ENCODE data around the gene SLC4A7. TPM values are rescaled to one million over a fixed set of nuclear protein-coding genes. Genes with fewer than 3 reads are reported as not detected.

The SLC4A7 gene
- total RNA-seq, 1 experiment from 2014 or later, result 90.8 TPM

GRCh38 chr3:27326202-27326601, 158.0 kb downstream of the SLC4A7 start:
- peaks cover 23% of the 10 kb centered on the region for H3K9me3 Mint-ChIP-seq
- no peak overlapping the region for H3K27ac Mint-ChIP-seq
- H3K36me3 Mint-ChIP-seq, result peaks cover 10% of the 10 kb centered on the region
- no peaks in the 10 kb centered on the region for H3K4me1 Mint-ChIP-seq
- H3K27me3 Mint-ChIP-seq (ENCODE audit: low read depth), result no peaks in the 10 kb centered on the region
- ATAC-seq (no peak), DNase-seq (ENCODE audit: low spot score) (no peak)
- no peak for TF ChIP-seq IRF1 (CRISPR knock-in tag; IDR thresholded peaks at IDR 0.05)
- TF ChIP-seq FOXP4 (CRISPR knock-in tag; IDR thresholded peaks at IDR 0.05), result no peak
- TF ChIP-seq GABPB1 (CRISPR knock-in tag; IDR thresholded peaks at IDR 0.05), result no peak
- no peak for TF ChIP-seq GTF2I (CRISPR knock-in tag; conservative IDR thresholded peaks at IDR 0.05)
- no peak for TF ChIP-seq MLX (CRISPR knock-in tag; IDR thresholded peaks at IDR 0.05)
- TF ChIP-seq TEAD1 (CRISPR knock-in tag; IDR thresholded peaks at IDR 0.05), result no peak
- TF ChIP-seq FOXK1 (CRISPR knock-in tag; IDR thresholded peaks at IDR 0.05), result no peak
- TF ChIP-seq, protein P1, sequence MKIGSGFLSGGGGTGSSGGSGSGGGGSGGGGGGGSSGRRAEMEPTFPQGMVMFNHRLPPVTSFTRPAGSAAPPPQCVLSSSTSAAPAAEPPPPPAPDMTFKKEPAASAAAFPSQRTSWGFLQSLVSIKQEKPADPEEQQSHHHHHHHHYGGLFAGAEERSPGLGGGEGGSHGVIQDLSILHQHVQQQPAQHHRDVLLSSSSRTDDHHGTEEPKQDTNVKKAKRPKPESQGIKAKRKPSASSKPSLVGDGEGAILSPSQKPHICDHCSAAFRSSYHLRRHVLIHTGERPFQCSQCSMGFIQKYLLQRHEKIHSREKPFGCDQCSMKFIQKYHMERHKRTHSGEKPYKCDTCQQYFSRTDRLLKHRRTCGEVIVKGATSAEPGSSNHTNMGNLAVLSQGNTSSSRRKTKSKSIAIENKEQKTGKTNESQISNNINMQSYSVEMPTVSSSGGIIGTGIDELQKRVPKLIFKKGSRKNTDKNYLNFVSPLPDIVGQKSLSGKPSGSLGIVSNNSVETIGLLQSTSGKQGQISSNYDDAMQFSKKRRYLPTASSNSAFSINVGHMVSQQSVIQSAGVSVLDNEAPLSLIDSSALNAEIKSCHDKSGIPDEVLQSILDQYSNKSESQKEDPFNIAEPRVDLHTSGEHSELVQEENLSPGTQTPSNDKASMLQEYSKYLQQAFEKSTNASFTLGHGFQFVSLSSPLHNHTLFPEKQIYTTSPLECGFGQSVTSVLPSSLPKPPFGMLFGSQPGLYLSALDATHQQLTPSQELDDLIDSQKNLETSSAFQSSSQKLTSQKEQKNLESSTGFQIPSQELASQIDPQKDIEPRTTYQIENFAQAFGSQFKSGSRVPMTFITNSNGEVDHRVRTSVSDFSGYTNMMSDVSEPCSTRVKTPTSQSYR (CRISPR knock-in tag; IDR thresholded peaks at IDR 0.05), result no peak
- ChIA-PET CTCF (interaction anchor here (1.3 to 1.4 kb wide), 2 partner anchors 32 to 386 kb away, joined by 3 to 4 read pairs; no protein-coding TSS in a partner anchor), POLR2A (no interaction called here)
- H3K4me3 Mint-ChIP-seq, result no peak overlapping the region

DNA sequence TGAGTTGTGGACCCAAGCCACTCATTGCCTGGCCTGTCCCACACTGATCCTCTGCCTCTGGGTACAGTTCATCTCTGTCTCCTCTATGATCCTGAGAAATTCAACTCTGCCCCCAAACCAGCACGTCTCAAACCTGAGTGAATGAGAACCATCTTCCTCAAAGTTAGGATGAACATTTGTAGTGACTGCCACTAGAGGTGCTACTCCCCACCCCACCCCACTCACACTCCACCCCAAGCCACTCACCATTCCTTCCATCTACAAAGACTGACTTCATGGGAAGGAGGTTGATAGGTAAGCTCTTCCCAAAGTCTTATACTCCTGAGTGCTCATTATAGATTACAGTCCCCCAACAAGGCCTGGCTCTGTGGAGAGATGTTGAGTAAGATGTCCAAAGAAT, 158.8 kb downstream of the SLC4A7 start:
- H3K4me3 Mint-ChIP-seq, result no peak overlapping the region
- POLR2A ChIA-PET, result no interaction called here
- TF ChIP-seq ARID4B (CRISPR knock-in tag; IDR thresholded peaks at IDR 0.05; ENCODE audit: borderline replicate concordance), result no peak
- TF ChIP-seq OVOL2 (CRISPR knock-in tag; IDR thresholded peaks at IDR 0.05; ENCODE audit: borderline replicate concordance), result no peak
- TF ChIP-seq, protein P2, sequence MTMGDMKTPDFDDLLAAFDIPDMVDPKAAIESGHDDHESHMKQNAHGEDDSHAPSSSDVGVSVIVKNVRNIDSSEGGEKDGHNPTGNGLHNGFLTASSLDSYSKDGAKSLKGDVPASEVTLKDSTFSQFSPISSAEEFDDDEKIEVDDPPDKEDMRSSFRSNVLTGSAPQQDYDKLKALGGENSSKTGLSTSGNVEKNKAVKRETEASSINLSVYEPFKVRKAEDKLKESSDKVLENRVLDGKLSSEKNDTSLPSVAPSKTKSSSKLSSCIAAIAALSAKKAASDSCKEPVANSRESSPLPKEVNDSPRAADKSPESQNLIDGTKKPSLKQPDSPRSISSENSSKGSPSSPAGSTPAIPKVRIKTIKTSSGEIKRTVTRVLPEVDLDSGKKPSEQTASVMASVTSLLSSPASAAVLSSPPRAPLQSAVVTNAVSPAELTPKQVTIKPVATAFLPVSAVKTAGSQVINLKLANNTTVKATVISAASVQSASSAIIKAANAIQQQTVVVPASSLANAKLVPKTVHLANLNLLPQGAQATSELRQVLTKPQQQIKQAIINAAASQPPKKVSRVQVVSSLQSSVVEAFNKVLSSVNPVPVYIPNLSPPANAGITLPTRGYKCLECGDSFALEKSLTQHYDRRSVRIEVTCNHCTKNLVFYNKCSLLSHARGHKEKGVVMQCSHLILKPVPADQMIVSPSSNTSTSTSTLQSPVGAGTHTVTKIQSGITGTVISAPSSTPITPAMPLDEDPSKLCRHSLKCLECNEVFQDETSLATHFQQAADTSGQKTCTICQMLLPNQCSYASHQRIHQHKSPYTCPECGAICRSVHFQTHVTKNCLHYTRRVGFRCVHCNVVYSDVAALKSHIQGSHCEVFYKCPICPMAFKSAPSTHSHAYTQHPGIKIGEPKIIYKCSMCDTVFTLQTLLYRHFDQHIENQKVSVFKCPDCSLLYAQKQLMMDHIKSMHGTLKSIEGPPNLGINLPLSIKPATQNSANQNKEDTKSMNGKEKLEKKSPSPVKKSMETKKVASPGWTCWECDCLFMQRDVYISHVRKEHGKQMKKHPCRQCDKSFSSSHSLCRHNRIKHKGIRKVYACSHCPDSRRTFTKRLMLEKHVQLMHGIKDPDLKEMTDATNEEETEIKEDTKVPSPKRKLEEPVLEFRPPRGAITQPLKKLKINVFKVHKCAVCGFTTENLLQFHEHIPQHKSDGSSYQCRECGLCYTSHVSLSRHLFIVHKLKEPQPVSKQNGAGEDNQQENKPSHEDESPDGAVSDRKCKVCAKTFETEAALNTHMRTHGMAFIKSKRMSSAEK (CRISPR knock-in tag; IDR thresholded peaks at IDR 0.05; ENCODE audit: borderline replicate concordance), result no peak
- TF ChIP-seq NFATC4 (CRISPR knock-in tag; IDR thresholded peaks at IDR 0.05), result no peak
- no peak for TF ChIP-seq PRRX2 (CRISPR knock-in tag; IDR thresholded peaks at IDR 0.05)
- TF ChIP-seq, protein P3, sequence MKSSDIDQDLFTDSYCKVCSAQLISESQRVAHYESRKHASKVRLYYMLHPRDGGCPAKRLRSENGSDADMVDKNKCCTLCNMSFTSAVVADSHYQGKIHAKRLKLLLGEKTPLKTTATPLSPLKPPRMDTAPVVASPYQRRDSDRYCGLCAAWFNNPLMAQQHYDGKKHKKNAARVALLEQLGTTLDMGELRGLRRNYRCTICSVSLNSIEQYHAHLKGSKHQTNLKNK (CRISPR knock-in tag; IDR thresholded peaks at IDR 0.05), result no peak
- no peak for TF ChIP-seq TEAD4 (CRISPR knock-in tag; IDR thresholded peaks at IDR 0.05)
- no peak for TF ChIP-seq USF2 (CRISPR knock-in tag; IDR thresholded peaks at IDR 0.05)
- no peak for TF ChIP-seq HMGXB4 (CRISPR knock-in tag; IDR thresholded peaks at IDR 0.05)

More for the DNA sequence above, 158.8 kb downstream of the SLC4A7 start:
- no peaks in the 10 kb centered on the region for H3K4me1 Mint-ChIP-seq
- H3K27me3 Mint-ChIP-seq (ENCODE audit: low read depth), result no peaks in the 10 kb centered on the region
- H3K27ac Mint-ChIP-seq, result no peak overlapping the region
- peaks cover 10% of the 10 kb centered on the region for H3K36me3 Mint-ChIP-seq
- CTCF ChIA-PET, result interaction anchor here (1.3 to 1.4 kb wide), 2 partner anchors 33 to 387 kb away, joined by 3 to 4 read pairs; no protein-coding TSS in a partner anchor
- ATAC-seq (peak; percentile 61), DNase-seq (ENCODE audit: low spot score) (no peak)
- H3K9me3 Mint-ChIP-seq, result peaks cover 21% of the 10 kb centered on the region

Measured in WTC11 (cell line).